Fibroblast of pulmonary artery (primary cell): Measurements from ENCODE around the gene SMPD1.

Experiments
- DNase-seq: peaks from one replicate; pipeline ENCODE4 v3.0.0-alpha.2; 2010; ENCODE audit warnings: low read depth
- H3K4me3 ChIP-seq: replicated peaks from 2 replicates; pipeline ENCODE4 v1.5.1; 2011; ENCODE audit warnings: low read depth, mild to moderate bottlenecking, control low read depth, low read length, moderate library complexity
- CTCF ChIP-seq: IDR thresholded peaks from 2 replicates; pipeline ENCODE4 v1.5.1; 2011; ENCODE audit warnings: mild to moderate bottlenecking, control low read depth, low read length, inconsistent platforms; ENCODE audit errors: missing control alignments

The SMPD1 gene

GRCh38 chr11:6354651-6355485, 35.4 kb upstream of the SMPD1 start:
- no peak overlapping the region for H3K4me3 ChIP-seq
- TF ChIP-seq CTCF: no peak
- no peak for DNase-seq

- no peak for DNase-seq
- H3K4me3 ChIP-seq: no peak overlapping the region
- no peak for TF ChIP-seq CTCF
Measured at GRCh38 chr11:6356503-6357055, 33.7 kb upstream of the SMPD1 start.

- H3K4me3 ChIP-seq: no peak overlapping the region
- DNase-seq: peak; percentile 92
- no peak for TF ChIP-seq CTCF
Measured at GRCh38 chr11:6357222-6357621, 33.1 kb upstream of the SMPD1 start.

GRCh38 chr11:6360183-6360582, 30.1 kb upstream of the SMPD1 start:
- DNase-seq: no peak
- H3K4me3 ChIP-seq: no peak overlapping the region
- TF ChIP-seq CTCF: no peak

- H3K4me3 ChIP-seq: no peak overlapping the region
- TF ChIP-seq CTCF: no peak
- no peak for DNase-seq
Measured at GRCh38 chr11:6362185-6362872, 27.9 kb upstream of the SMPD1 start.

GRCh38 chr11:6362873-6363678, 27.2 kb upstream of the SMPD1 start:
- peak; percentile 88 for DNase-seq
- TF ChIP-seq CTCF: no peak

More at GRCh38 chr11:6362873-6363678, 27.2 kb upstream of the SMPD1 start:
- H3K4me3 ChIP-seq: no peak overlapping the region
